RPMI8226 (cell line): ENCODE measurements around the gene WDR73.
A peak's percentile ranks its signal among the peaks of the same experiment; 100 is the strongest.
"Not testable (repeated sequence)": the region's sequence is repeated elsewhere in the genome, so short reads cannot be mapped to it uniquely, and the experiment has no call there.

Experiments
- DNase-seq: peaks from one replicate; pipeline ENCODE4 v3.0.0-alpha.2; 2015

The WDR73 gene

GRCh38 chr15:84653910-84654688 is at the start of gene WDR73:
WDR73 (minus strand) TSS chr15:84654283; CDS start chr15:84654274, 9 bp downstream.
- DNase-seq, result peak; percentile 97

GRCh38 chr15:84703808-84704207 is 49.7 kb upstream of the WDR73 start:
- DNase-seq, result no peak

- no peak for DNase-seq
These were observed 48.9 kb upstream of the WDR73 start for GRCh38 chr15:84702961-84703482.

- no peak for DNase-seq
These were observed 45.6 kb upstream of the WDR73 start for GRCh38 chr15:84699538-84700191.

GRCh38 chr15:84697236-84697990 is 43.3 kb upstream of the WDR73 start:
- DNase-seq, result no peak

- DNase-seq, result no peak
These were observed 42.7 kb upstream of the WDR73 start for GRCh38 chr15:84696757-84697156.

- no peak for DNase-seq
These were observed 36.3 kb upstream of the WDR73 start for GRCh38 chr15:84690342-84690741.

GRCh38 chr15:84689858-84690257 is 35.8 kb upstream of the WDR73 start:
- DNase-seq, result no peak

- not testable (repeated sequence) for DNase-seq
These were observed 32.4 kb upstream of the WDR73 start for GRCh38 chr15:84686446-84686845.

GRCh38 chr15:84685304-84685703 is 31.2 kb upstream of the WDR73 start:
- DNase-seq, result no peak

- DNase-seq, result no peak
These were observed 30.0 kb upstream of the WDR73 start for GRCh38 chr15:84684092-84684491.

- no peak for DNase-seq
These were observed 27.7 kb upstream of the WDR73 start for GRCh38 chr15:84681831-84682230.

- DNase-seq, result no peak
These were observed 17.1 kb upstream of the WDR73 start for GRCh38 chr15:84671211-84671610.

- DNase-seq, result no peak
These were observed 15.6 kb upstream of the WDR73 start for GRCh38 chr15:84669726-84670125.

GRCh38 chr15:84668221-84668982 is 14.3 kb upstream of the WDR73 start:
- DNase-seq, result no peak

- DNase-seq, result no peak
These were observed 12.3 kb upstream of the WDR73 start for GRCh38 chr15:84666373-84666772.

GRCh38 chr15:84661001-84661400 is 6.9 kb upstream of the WDR73 start:
- DNase-seq, result no peak

GRCh38 chr15:84659904-84660781 is 6.1 kb upstream of the WDR73 start:
- DNase-seq, result no peak

GRCh38 chr15:84658788-84659411 is 4.8 kb upstream of the WDR73 start:
- no peak for DNase-seq

- peak; percentile 95 for DNase-seq
These were observed 4.2 kb upstream of the WDR73 start, which contains the start of gene NMB for GRCh38 chr15:84658080-84658787. NMB (minus strand) TSS chr15:84658199; CDS start chr15:84658152, 47 bp downstream.
